Measurements from ENCODE around the gene HSD17B4. TPM values are rescaled to one million over a fixed set of nuclear protein-coding genes. Genes with fewer than 3 reads are reported as not detected.

Gene HSD17B4
- total and polyA plus RNA-seq, 9 of the 15 experiments (the other 6 are each of a cell fraction or from before 2014, with no cell fraction given) = 50.6 to 187 (median 94.6) TPM

DNA sequence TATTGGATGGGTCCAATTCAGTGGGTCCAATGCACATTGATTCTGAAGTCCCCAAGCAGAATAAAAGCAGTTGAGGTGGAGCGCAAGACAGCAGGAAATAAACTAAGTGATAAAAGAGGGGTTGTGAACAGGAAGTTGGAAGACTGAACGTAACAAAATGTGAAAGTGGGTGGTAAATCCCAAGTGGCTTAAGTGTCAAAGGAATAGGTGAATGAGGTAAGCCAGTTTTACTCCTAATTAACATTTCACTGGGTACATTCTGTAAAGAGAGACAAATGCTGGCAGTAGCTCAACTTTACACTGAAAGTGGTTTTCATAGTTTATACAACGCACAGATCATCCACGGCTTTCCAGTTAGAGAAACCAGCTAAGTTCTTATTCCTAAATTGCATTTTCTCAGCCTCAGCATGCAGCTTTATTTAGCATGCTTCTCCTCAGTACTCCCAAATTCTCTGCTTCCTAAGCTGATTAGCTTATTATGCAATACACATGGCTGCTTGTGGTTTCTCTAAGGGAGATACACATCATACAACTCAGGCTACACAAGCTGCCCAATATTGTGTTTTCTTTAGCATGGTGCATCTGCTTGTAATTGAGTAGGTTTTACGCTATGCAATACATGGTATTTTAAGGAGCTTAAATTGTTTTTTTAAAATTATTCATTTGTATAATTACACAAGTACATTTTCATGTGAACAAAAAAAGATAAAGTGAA, 34.2 kb upstream of the HSD17B4 start (continued):
- TF ChIP-seq ZNF12 (CRISPR knock-in tag; IDR thresholded peaks at IDR 0.05) (no peak), SUPT5H (IDR thresholded peaks at IDR 0.05) (peak; percentile 62), ASH1L (IDR thresholded peaks at IDR 0.05; ENCODE audit: borderline replicate concordance, low read depth, partially characterized antibody) (no peak), ESRRA (IDR thresholded peaks at IDR 0.05; ENCODE audit: borderline replicate concordance, low read depth) (peak; percentile 73; the same call in 1 of the 2 replicates), SAP30 (IDR thresholded peaks at IDR 0.05; ENCODE audit: borderline replicate concordance, insufficient read depth, low read depth, low read length, poor library complexity, severe bottlenecking) (no peak), CEBPB (tag; IDR thresholded peaks at IDR 0.05) (peak; percentile 98), ZC3H11A (IDR thresholded peaks at IDR 0.05; ENCODE audit: low read depth, low read length) (no peak), POLR2B (IDR thresholded peaks at IDR 0.05; ENCODE audit: low read depth, partially characterized antibody) (peak; percentile 19), ETS2 (tag; IDR thresholded peaks at IDR 0.05; ENCODE audit: borderline replicate concordance, poor library complexity, severe bottlenecking) (no peak), ZNF274 (IDR thresholded peaks at IDR 0.05; ENCODE audit: borderline replicate concordance, low read depth, low read length) (no peak), COPS2 (conservative IDR thresholded peaks at IDR 0.05) (no peak), XRCC5 (IDR thresholded peaks at IDR 0.05; ENCODE audit: low read depth, low read length) (no peak), ZNF696 (CRISPR knock-in tag; conservative IDR thresholded peaks at IDR 0.05) (no peak), FOXK2 (conservative IDR thresholded peaks at IDR 0.05 in 1 of 2, IDR thresholded peaks at IDR 0.05 in 1 of 2; ENCODE audit: low read depth in 2 of 2) (no peak; a peak in 1 of 4 replicates), ZNF175 (CRISPR knock-in tag; IDR thresholded peaks at IDR 0.05; ENCODE audit: low read depth) (no peak), MEIS2 (IDR thresholded peaks at IDR 0.05; ENCODE audit: partially characterized antibody) (no peak), ZNF431 (CRISPR knock-in tag; IDR thresholded peaks at IDR 0.05) (no peak), BRF1 (IDR thresholded peaks at IDR 0.05; ENCODE audit: borderline replicate concordance, extremely low read depth, insufficient read length) (no peak)
- TF ChIP-seq, protein P1, sequence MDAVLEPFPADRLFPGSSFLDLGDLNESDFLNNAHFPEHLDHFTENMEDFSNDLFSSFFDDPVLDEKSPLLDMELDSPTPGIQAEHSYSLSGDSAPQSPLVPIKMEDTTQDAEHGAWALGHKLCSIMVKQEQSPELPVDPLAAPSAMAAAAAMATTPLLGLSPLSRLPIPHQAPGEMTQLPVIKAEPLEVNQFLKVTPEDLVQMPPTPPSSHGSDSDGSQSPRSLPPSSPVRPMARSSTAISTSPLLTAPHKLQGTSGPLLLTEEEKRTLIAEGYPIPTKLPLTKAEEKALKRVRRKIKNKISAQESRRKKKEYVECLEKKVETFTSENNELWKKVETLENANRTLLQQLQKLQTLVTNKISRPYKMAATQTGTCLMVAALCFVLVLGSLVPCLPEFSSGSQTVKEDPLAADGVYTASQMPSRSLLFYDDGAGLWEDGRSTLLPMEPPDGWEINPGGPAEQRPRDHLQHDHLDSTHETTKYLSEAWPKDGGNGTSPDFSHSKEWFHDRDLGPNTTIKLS (IDR thresholded peaks at IDR 0.05; ENCODE audit: borderline replicate concordance, low read depth) = no peak
- TF ChIP-seq, protein P2, sequence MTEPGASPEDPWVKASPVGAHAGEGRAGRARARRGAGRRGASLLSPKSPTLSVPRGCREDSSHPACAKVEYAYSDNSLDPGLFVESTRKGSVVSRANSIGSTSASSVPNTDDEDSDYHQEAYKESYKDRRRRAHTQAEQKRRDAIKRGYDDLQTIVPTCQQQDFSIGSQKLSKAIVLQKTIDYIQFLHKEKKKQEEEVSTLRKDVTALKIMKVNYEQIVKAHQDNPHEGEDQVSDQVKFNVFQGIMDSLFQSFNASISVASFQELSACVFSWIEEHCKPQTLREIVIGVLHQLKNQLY (CRISPR knock-in tag; conservative IDR thresholded peaks at IDR 0.05) = no peak
- TF ChIP-seq, protein P3, sequence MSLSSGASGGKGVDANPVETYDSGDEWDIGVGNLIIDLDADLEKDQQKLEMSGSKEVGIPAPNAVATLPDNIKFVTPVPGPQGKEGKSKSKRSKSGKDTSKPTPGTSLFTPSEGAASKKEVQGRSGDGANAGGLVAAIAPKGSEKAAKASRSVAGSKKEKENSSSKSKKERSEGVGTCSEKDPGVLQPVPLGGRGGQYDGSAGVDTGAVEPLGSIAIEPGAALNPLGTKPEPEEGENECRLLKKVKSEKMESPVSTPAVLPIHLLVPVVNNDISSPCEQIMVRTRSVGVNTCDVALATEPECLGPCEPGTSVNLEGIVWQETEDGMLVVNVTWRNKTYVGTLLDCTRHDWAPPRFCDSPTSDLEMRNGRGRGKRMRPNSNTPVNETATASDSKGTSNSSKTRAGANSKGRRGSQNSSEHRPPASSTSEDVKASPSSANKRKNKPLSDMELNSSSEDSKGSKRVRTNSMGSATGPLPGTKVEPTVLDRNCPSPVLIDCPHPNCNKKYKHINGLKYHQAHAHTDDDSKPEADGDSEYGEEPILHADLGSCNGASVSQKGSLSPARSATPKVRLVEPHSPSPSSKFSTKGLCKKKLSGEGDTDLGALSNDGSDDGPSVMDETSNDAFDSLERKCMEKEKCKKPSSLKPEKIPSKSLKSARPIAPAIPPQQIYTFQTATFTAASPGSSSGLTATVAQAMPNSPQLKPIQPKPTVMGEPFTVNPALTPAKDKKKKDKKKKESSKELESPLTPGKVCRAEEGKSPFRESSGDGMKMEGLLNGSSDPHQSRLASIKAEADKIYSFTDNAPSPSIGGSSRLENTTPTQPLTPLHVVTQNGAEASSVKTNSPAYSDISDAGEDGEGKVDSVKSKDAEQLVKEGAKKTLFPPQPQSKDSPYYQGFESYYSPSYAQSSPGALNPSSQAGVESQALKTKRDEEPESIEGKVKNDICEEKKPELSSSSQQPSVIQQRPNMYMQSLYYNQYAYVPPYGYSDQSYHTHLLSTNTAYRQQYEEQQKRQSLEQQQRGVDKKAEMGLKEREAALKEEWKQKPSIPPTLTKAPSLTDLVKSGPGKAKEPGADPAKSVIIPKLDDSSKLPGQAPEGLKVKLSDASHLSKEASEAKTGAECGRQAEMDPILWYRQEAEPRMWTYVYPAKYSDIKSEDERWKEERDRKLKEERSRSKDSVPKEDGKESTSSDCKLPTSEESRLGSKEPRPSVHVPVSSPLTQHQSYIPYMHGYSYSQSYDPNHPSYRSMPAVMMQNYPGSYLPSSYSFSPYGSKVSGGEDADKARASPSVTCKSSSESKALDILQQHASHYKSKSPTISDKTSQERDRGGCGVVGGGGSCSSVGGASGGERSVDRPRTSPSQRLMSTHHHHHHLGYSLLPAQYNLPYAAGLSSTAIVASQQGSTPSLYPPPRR (CRISPR knock-in tag; IDR thresholded peaks at IDR 0.05; ENCODE audit: borderline replicate concordance) = no peak
